Measurements from ENCODE around the gene LMO1.

LMO1 gene

DNA sequence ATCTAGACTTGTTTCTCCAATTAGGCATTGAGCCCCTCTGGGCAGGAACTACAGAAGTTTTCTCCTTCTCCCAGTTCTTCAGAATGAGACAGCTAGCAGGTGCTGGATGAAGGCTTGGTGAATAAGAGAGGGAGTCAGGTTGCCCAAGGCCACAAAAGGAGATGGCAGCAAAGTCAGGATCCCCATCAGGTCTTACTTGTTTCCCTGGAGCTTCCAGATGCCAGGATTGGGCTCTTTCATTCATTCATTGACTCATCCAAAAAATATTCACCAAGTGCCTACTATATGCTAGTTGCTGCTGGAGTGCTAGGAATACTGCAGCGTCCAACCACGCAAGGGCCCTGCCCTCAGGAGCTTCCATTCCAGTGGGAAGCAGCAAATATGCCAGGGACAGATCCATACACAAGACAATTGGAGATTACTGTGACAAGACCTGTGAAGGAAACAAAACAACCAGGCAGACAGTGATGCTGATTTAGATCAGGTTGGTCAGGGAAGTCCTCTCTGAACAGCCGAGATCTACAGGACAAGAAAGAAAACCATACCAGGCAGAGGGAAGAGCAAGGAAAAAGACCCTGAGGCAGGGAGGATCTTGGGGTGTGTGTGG, 24.6 kb upstream of the LMO1 start:
- no peak for DNase-seq (ENCODE audit: low read depth)

DNA sequence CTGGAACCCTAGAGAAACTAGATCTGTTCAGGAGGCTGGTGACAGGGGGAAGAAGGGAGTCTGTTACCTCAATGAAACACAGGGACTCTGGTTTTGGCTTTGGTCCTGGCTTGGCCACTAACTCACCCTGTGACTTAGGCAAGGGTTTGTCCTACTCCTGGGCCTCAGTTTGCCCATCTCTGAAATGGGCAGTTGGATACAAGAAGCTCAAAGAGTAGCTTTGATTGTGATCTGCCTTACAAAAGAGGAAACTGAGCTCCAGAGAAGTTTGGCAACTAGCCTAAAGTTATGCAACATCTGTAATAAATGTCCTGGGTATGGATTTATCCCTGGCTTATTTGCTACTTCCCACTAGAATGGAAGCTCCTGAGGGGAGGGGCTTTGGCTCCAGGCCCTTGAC, 24.0 kb upstream of the LMO1 start:
- no peak for DNase-seq (ENCODE audit: low read depth)

DNA sequence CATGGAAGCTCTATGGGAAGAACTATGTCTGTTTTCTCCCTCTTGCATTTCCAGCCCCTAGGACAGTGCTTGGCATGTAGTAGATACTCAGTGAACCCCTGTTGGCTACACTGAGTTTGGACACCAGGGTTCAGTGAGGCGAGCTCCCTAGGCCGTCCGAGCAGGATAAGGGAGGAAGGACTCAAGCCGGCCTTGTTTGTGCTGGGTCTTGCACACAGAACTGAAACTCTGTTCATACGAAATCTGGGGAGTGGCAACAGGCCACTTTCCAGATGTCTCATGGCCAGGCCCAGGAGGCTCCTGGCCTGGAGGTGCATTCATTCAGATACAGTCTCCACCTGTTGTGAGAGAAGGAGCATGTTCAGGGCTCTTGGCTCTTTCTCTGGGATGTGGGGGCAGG, 23.6 kb upstream of the LMO1 start:
- no peak for DNase-seq (ENCODE audit: low read depth)

DNA sequence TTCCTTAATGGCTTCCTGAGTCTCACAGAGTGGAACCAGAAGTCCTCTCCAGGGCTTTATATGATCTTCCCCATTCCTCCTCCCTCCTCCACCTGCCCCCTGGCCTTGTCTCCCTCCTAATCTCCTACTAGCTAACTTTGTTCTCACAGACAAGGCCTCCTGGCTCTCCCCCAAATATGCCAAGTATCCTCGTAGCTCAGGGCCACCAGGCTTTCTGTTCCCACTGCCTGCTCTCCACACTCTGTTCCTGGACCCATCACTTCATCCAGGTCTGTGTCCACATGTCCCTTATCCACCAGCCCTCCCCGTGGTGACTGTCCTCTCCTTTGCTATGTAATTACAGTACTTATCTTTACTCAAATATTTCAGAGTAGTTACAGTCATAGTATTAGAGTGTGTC, 23.2 kb upstream of the LMO1 start:
- no peak for DNase-seq (ENCODE audit: low read depth)

DNA sequence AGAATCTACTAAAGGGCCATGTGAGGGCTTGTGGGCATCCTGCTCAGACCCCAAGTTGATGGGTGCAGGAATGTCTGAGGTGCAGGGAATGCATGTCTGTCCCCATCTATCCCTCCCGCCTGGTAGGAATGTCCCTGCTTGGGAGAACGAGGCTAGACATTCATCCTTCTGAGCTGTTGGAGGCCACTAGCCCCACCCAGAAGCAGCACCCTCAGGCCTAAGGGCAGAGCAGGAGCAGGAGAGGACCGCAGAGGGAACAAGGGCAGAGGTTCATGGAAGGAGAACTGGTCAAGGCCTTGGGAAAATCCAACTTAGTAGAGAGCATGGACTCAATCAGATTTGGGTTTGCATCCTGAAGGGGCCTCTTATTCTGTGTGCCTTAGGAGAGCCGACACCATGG, 22.1 kb upstream of the LMO1 start:
- DNase-seq (ENCODE audit: low read depth), result no peak

DNA sequence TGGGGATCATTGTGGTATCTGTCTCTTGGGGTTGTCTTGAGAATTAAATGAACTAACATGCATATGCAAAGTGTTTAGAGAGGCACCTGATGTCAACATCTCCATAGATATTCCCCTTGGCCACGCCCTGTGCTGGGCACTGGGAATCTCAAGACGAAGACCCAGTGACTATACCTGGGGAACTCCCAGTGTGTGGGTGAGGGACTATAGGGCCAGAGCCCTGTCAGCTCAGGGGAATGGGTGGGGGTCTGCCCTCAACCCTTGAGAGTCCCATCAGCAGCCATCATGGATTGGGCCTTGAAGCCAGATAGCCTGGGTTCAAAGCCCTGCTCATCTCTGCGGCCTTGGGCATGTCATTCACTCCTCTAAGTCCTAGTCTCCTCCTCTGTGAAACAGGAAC, 21.6 kb upstream of the LMO1 start:
- DNase-seq (ENCODE audit: low read depth), result no peak

DNA sequence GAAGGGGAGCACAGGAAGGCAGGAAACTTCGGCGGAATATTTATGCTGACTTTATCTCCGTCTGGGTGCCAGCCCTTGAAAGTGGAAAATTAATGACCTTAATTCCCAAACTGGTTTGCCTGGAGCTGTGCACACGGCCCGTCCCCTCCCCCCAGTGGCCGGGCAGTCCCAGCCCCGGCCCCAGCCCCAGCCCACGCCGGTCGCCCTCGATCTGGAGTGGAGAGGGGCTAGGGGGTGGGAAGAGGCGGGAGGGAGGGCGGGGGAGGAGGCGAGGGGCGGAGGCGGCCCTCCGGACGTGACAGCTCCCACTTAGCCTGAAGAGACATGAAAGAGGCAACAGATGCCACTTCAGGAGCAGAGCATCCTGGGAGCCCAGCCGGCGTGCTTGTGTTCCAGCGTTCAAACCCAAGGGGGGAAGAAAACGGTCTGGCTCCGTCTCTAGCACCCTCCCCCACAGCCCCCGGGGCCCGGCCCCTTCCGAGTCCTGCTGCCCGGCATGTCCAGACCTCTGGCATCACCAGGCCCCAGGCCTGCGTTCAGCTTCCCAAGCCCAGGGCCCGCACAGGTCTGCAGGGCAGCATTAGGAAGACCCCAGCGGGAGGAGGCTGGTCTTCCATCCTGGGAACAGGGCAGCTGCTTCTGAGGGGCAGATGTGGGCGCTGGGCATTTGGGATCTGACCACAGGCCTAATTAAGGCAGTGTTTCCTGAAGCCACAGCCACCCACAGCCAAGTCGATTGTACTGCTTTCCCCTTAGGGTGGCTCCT, 20.0 kb upstream of the LMO1 start:
- DNase-seq (ENCODE audit: low read depth), result no peak

DNA sequence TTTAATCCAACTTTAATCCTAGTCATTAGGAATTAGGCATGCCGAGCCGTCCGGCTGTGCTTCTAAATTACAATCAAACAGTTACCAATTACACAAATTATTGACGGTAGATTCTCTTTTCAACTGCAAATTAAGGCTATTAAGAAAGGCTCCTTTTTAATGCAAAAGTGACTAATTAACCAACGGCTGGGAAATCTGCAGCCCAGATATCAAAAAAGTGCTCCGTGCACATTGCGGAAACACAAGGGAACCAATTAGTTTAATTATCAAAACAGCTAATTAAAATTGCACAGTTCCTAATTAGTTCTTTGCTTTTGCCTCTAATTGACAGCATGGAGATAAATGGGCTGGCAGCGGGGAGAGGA, 19.4 kb upstream of the LMO1 start:
- DNase-seq (ENCODE audit: low read depth), result no peak

DNA sequence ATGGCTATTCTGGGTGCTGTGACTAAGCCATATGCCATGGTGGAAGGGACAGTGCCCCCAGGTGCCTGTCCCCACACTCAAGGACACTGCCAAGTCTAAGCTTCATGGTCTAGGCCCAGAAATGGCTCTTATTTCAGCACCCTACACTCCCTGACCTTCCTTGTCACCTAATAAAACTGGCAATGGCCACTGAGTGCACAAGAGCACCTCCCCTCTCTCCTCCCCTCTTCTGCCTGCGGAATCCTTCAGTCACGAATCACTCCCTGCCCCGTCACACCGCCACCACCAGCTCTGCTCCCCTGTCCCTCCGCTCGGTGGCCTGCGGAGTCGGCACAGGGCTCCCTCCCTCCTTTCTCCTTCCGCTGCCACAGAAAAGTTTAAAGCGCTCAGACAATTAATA, 19.0 kb upstream of the LMO1 start:
- no peak for DNase-seq (ENCODE audit: low read depth)

DNA sequence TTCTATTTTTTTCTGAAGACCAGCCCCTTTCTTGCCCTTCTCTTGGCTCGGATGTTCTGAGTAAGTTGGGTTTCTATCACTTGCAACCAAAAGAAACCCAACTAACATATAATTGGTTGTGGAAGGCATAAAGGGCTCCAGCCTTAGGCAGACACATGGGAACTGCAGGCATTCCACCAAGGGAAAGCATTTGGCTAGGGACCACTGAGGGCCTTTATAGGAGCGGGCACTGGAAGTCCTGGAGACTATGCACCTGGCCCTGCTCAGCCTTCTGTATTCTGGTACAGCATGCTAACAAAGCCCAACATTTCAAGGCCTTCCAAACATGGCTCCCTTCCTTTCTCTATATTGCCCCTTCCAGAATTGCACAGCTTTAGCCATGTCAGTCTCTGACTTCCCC, 17.6 kb upstream of the LMO1 start:
- DNase-seq (ENCODE audit: low read depth), result no peak

DNA sequence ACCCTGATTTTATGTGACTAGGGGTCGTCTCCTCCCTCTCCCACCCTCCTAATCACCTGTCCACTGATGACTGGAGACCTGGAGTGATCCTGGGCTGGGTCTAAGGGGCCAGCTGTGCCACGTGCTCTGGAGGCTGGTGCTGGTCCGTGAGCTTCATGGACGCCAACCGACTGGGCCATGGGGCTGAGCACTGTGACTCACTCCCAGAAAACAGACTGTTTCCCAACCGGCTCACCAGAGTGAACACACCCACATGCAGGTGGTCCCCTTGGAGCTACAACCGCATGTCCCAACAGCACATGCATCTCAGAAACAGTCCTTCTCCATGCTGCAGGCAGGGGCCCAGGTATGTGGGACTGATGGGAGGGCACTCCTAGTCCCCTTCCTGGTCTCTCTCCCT, 14.0 kb upstream of the LMO1 start:
- no peak for DNase-seq (ENCODE audit: low read depth)

DNA sequence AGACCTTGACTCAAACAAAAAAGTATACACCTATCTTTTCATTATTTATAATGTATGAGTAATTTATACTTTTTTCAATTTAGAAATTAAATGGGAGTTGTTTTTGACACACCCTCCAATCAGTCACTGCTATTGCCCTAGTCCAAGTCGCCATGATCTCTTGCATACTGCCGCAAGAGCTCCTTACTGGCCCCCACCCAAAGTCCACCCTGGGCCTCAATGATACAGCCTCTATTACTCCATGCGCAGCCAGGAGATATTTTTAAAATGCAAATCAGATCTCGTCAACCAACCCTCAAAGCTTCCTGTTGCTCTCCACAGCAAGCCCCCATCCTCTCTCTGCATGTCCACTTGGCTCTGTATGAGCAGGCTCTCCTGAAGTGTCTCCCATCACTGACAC, 12.8 kb upstream of the LMO1 start:
- no peak for DNase-seq (ENCODE audit: low read depth)

DNA sequence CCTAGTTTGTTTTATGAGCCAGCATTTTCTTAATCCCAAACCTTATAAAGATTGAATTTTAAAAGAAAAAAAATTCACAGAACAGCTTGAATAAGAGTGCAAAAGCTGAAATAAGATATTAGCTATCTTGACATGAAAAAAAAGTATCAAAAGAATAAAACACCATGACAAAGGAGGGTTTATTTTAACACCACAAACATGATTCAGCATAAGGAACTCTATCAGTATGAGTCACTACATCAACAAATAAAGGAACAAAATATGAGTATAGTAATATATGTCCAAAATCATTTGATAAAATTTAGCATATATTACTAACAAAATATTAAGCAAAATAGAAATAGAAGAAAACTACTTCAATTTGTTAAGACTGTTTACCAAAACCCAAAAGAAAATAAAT, 9.6 kb upstream of the LMO1 start:
- no peak for DNase-seq (ENCODE audit: low read depth)

DNA sequence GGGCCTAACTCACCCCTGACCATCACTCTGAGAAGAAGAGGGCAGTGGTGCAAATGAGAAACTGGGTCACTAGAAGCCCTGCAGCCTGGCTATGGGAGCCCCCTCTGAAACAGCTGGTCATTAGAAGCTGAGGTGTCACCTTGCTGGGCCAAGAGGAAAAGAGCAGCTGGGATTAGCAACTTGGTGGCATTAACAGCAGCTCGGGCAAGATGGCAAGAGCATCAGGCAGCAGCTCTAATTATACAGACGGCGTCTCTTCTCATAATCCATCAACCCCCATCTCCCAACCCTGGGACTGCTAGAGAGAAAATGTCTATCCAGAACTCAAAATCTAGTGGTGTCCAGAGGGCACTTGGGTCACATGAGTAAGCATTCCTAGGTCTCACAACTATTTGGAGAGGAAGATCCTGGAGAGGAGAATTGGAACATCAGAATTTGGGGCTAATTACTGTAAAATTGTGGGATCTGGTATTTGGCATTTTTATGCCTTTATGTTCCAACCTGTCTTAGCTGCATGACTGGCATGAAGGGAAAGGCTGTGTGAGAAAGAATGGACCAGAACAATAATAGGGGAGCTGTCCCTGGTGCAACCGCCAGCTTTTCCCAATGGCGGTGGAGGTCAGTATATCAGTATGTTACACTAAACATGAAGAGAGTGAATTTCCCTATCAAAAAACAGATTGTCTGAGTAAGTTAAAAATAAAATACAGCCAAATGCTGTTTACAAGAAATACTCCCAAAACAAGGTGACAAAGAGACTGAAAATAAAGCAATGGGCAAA, 7.6 kb upstream of the LMO1 start:
- no peak for DNase-seq (ENCODE audit: low read depth)

DNA sequence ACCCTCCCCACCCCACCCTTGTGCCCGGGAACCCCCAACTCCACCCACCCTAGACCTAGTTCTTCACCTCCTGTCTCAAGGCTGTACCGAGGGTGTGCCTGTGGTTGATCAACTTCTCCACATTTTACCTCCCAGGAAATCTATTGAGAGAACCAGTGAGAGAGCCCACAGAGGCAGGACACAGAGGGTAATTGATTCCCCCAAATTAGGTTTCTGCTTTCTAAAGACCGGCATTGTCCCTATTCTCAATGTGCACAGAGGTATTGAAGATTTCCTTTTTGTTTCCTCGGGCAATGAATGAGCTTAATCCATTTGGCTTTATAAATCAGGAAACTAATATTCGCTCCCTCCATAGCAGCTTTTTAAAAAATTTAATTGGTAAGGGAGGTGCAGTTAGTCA, 6.0 kb upstream of the LMO1 start:
- DNase-seq (ENCODE audit: low read depth), result no peak

DNA sequence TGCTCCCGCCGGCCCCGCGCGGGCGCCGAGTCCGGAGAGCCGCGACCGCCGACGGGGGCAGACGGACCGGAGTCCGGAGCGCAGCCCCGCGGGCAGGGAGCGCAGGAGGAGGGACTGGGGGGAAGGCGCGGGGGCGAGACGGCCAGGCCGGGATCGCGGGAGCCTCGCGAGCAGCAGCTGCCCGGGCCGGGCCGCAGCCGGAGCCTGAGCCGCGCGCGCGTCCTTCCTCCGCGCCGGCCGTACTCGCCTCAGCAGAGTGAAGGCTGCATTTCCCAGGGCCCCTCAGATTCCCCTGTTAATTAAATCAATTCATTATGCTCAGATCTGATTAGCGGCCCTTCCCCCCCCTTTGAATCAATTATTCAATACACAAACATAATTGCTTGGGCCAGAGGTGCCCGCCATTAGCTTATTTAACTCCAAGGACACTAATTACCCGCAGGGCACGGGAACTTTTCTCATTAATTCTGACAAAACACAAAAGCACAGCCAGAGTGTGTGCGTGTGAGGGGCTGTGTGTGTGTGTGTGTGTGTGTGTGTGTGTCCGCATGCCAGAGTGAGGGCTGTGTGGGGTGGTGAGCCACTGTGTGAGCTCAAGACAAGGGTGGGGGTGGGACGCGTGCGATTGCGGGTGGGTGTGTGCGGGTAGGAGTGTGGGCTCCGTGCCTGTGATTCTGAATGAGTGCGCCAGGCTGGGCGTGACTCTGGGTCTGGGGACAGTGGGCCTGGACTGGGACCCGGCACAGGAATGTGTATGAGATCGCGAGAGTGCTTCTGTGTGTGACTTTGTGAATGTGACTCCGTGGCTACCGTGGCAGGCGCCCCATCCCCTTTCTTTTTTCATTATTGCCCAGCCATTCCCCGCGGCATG, 5.1 kb upstream of the LMO1 start:
- no peak for DNase-seq (ENCODE audit: low read depth)

DNA sequence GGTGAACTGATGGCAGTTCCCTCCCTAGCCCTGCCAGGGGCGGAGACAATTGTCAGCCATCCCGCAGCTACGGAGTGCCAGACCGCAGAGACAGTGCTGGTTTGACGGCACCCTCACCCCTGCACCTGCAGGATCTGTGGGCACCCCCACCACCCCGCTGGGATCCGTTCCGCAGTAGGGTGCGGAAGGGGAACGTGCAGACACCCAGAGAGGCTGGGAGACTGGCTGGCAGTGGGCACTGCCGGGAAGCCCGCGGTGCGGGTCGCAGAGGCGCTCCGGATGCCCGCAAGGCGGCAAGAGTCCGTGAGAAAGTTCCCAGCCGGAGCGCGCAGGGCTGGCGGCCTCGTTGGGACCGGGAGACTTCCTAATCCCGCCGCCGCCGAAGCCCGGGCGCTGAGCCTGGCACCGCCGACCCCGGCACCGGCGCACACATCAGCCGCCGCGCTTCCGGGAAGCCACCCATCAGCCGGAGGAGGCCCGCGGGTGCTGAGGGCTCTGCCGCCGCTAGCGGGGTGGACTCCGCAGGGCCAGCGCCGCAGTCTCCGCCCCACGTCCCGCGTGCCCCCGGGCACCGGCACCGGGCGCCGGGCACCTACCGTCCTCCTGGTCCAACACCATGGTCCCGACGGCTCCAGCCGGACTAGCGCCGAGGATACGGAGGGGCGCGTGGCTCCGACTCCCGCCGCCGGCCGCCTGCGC, 4.3 kb upstream of the LMO1 start:
- DNase-seq (ENCODE audit: low read depth), result no peak

DNA sequence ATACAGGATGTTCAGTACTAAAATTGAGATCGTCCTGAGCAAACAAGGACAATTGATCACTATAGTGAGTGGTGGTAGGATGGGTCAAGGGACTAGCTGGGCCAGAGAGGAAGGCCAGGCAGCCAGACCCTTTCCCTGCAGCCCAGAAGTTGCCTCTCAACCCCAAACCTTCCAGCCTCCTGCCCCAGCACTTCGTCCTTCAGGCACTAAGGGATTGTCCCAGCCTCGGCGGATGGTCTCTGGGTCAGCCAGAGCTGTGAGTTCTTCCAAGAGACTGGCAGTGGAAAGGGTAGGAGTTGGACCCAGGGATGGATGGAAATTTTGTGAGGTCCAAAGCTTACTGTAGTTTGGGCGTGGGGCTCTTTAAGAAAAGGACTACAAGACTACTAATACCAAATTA, 3.6 kb upstream of the LMO1 start:
- no peak for DNase-seq (ENCODE audit: low read depth)

DNA sequence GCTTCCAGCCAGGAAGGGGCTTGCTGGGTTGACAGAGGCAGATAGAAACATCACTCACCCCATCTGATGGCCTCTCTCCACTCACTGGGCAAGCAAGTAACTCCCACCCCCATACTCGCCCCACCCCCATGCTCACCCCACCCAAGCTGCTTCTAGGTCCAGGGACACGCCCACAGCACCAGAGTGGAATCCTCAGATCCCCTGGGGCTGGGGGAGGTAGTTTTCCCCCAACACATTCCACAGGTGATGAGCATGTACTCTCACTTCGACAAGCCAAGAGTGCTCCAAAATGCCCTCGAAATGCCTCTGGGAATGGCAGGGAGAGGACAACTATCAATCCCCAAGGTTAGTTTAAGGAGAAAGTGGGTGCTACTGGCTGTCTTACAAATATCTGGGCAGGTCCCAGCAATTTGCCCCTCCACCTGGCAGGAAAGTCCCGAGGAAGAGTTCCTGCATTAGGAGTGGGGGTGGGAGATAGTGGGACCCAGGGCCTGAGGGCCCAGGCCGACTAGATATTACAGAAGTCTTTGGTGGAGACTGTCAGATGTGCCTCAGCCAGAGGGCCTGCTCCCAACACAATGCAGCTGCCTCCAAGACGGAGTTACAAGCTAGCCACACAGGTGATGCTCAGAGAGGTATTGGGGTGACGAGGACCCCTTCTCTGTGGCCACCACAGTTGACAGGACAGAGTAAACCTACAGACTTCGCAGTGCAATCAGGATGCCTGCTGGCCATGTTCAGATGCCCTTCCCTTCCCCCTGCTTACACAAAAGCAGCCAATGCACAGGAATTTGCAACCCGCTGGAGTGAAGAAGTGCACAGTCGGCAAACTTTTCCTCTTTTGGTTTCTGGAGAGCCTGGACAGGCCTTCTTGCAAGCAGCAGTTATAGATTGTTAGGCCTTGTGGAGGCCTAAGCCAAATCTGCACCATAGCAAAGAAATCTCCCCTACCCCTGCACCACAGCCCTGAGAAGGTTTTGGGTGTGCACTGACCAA, 2.9 kb upstream of the LMO1 start:
- no peak for DNase-seq (ENCODE audit: low read depth)

DNA sequence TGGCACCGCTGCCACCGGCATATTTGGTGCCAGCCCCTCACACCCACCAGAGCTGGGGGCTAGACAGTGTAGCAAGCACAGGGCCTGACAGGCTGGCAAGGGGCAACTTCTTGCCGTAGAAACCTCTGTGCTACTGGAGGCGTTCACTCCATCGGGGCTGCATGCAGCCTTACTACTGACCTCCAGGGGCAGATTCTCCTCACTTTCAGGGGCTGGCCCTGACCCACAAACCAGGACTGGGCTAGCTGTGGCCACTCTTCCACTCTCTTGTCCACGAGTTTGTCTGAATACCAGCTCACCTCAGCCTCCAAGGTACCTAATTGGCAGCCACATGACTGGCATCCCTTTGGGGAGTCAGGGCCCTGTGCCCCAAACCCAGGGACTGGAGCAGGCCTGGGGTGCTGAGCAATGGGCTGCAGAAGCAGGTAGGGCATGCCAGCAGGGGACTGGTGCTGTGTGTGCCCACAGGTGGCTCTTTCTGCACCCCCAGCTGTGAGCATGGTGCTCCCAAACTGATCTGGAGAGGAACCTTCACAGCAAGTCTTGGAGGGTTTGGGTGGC, 2.1 kb upstream of the LMO1 start:
- DNase-seq (ENCODE audit: low read depth), result no peak

Data from fibroblast of gingiva (primary cell).